Activated CD4-positive, alpha-beta T cell treated with anti-CD3 and anti-CD28 coated beads, Interleukin-2, Interleukin-4, amounts not matched to agents 100 ng/mL and 50 ng/mL, durations not matched to agents 16 hours and 8 hours (primary cell): ENCODE measurements around the gene SLCO3A1.

ENCODE experiments used
- DNase-seq: peaks from one replicate; pipeline ENCODE4 v3.0.0-alpha.2; 2020; ENCODE audit warnings: low spot score

Gene SLCO3A1

GRCh38 chr15:92100751-92101150, 247.2 kb downstream of the SLCO3A1 start:
- DNase-seq, result no peak

GRCh38 chr15:92101708-92102394, 248.3 kb downstream of the SLCO3A1 start:
- no peak for DNase-seq

- no peak for DNase-seq
Measured at GRCh38 chr15:92102395-92102755, 248.9 kb downstream of the SLCO3A1 start.

GRCh38 chr15:92104072-92104471, 250.6 kb downstream of the SLCO3A1 start:
- DNase-seq, result no peak

- DNase-seq, result no peak
Measured at GRCh38 chr15:92105611-92106010, 252.1 kb downstream of the SLCO3A1 start.

- no peak for DNase-seq
Measured at GRCh38 chr15:92107510-92107909, 254.0 kb downstream of the SLCO3A1 start.

- no peak for DNase-seq
Measured at GRCh38 chr15:92109191-92109873, 255.8 kb downstream of the SLCO3A1 start.

- DNase-seq, result no peak
Measured at GRCh38 chr15:92111291-92111690, 257.8 kb downstream of the SLCO3A1 start.

GRCh38 chr15:92111751-92112150, 258.2 kb downstream of the SLCO3A1 start:
- DNase-seq, result no peak

- no peak for DNase-seq
Measured at GRCh38 chr15:92112180-92112579, 258.7 kb downstream of the SLCO3A1 start.

- no peak for DNase-seq
Measured at GRCh38 chr15:92112711-92113110, 259.2 kb downstream of the SLCO3A1 start.

GRCh38 chr15:92113832-92114231, 260.3 kb downstream of the SLCO3A1 start:
- no peak for DNase-seq

GRCh38 chr15:92115834-92116233, 262.3 kb downstream of the SLCO3A1 start:
- no peak for DNase-seq

GRCh38 chr15:92116330-92116729, 262.8 kb downstream of the SLCO3A1 start:
- DNase-seq, result no peak

GRCh38 chr15:92117261-92117731, 263.8 kb downstream of the SLCO3A1 start:
- no peak for DNase-seq

GRCh38 chr15:92118162-92118935, 264.8 kb downstream of the SLCO3A1 start:
- DNase-seq, result no peak

GRCh38 chr15:92118936-92119325, 265.4 kb downstream of the SLCO3A1 start:
- DNase-seq, result no peak

GRCh38 chr15:92120094-92120795, 266.7 kb downstream of the SLCO3A1 start:
- DNase-seq, result no peak

GRCh38 chr15:92121047-92121446, 267.5 kb downstream of the SLCO3A1 start:
- DNase-seq, result no peak

GRCh38 chr15:92122259-92122658, 268.8 kb downstream of the SLCO3A1 start:
- DNase-seq, result peak; percentile 9

- no peak for DNase-seq
Measured at GRCh38 chr15:92123962-92124656, 270.6 kb downstream of the SLCO3A1 start.

GRCh38 chr15:92124657-92125010, 271.1 kb downstream of the SLCO3A1 start:
- DNase-seq, result no peak
